SK-N-SH (cell line): ENCODE data around the gene SOX8. TPM values are rescaled to one million over a fixed set of nuclear protein-coding genes. Genes with fewer than 3 reads are reported as not detected.
A peak's percentile ranks its signal among the peaks of the same experiment; 100 is the strongest.

Experiments used
- CTCF ChIA-PET: fragments of 300-600, 350-600 bp; formaldehyde crosslinking; extraction: SDS; loops from one replicate; lab custom pipeline; 2021; lab: Yijun Ruan, JAX
- POLR2A ChIA-PET: fragments of 350-600 bp; sonication (Branson Sonifier 250); formaldehyde crosslinking; extraction: SDS; loops from one replicate; lab custom pipeline; 2020; ENCODE audit warnings: antibody characterized with exemption, inconsistent platforms; lab: Yijun Ruan, JAX
- DNase-seq: peaks from one replicate; pipeline ENCODE4 v3.0.0; 2012
- H2AFZ ChIP-seq: fragments of 200-600 bp; sonication (generic); 2 replicates; pipeline ENCODE4 v1.8.1; 2016; ENCODE audit warnings: antibody characterized with exemption, mild to moderate bottlenecking, low read depth
- H3F3A ChIP-seq: fragments of 200-600 bp; sonication (generic); replicated peaks from 2 replicates; pipeline ENCODE3; 2016; ENCODE audit warnings: antibody characterized with exemption, mild to moderate bottlenecking; ENCODE audit not compliant: insufficient read depth
- H3K27ac ChIP-seq, 2 experiments: fragments of 200-500 bp in 1 of 2; fragments of 200-600 bp in 1 of 2; sonication (Bioruptor generic) in 1 of 2; sonication (generic), shearing (Covaris generic) in 1 of 2; 2 replicates each; pipeline versions ENCODE4 v1.5.1 to v1.6.1; 2014 to 2016; ENCODE audit warnings: low read depth in 2 of 2, inconsistent platforms in 1 of 2, low read length in 1 of 2, mild to moderate bottlenecking in 1 of 2, mixed read lengths in 1 of 2
- H3K27me3 ChIP-seq: fragments of 200-600 bp; sonication (generic), shearing (Covaris generic); 2 replicates; pipeline ENCODE4 v1.6.1; 2016; ENCODE audit warnings: mixed run types; ENCODE audit not compliant: insufficient read depth
- H3K36me3 ChIP-seq, 2 experiments: fragments of 200-500 bp in 1 of 2; fragments of 200-600 bp in 1 of 2; sonication (Bioruptor generic) in 1 of 2; sonication (generic) in 1 of 2; replicated peaks in 1 of 2; 2 replicates each; pipeline versions ENCODE3 to v1.5.1; 2014 to 2016; ENCODE audit warnings: low read length in 1 of 2, mild to moderate bottlenecking in 1 of 2; ENCODE audit not compliant: insufficient read depth in 2 of 2, control insufficient read depth in 1 of 2
- H3K4me1 ChIP-seq, 2 experiments: fragments of 200-500 bp in 1 of 2; fragments of 200-600 bp in 1 of 2; sonication (Bioruptor generic) in 1 of 2; sonication (generic), shearing (Covaris generic) in 1 of 2; 2 replicates each; pipeline versions ENCODE4 v1.5.1 to v1.6.1; 2014 to 2016; ENCODE audit warnings: low read depth in 1 of 2, low read length in 1 of 2, mixed run types in 1 of 2; ENCODE audit not compliant: insufficient read depth in 2 of 2, control insufficient read depth in 1 of 2
- H3K4me2 ChIP-seq: fragments of 200-600 bp; sonication (generic), shearing (Covaris generic); 2 replicates; pipeline ENCODE4 v1.6.1; 2017; ENCODE audit warnings: mixed run types
- H3K4me3 ChIP-seq, 2 experiments: fragments of 200-500 bp in 1 of 2; fragments of 200-600 bp in 1 of 2; sonication (Bioruptor generic) in 1 of 2; sonication (generic), shearing (Covaris generic) in 1 of 2; 2 replicates each; pipeline versions ENCODE4 v1.5.1 to v1.8.1; 2014 to 2016; ENCODE audit warnings: low read depth in 2 of 2, inconsistent platforms in 1 of 2, low read length in 1 of 2, mild to moderate bottlenecking in 1 of 2, mixed read lengths in 1 of 2, moderate library complexity in 1 of 2
- H3K79me2 ChIP-seq: fragments of 200-600 bp; sonication (generic); 2 replicates; pipeline ENCODE4 v1.8.1; 2017; ENCODE audit warnings: mild to moderate bottlenecking; ENCODE audit not compliant: insufficient read depth
- H3K9ac ChIP-seq: fragments of 200-600 bp; sonication (generic); 2 replicates; pipeline ENCODE4 v1.6.1; 2017; ENCODE audit warnings: mixed run types
- H3K9me2 ChIP-seq: fragments of 200-600 bp; sonication (generic); 2 replicates; pipeline ENCODE4 v1.6.1; 2017; ENCODE audit warnings: mixed run types
- H3K9me3 ChIP-seq: fragments of 200-600 bp; sonication (generic); 2 replicates; pipeline ENCODE4 v1.6.1; 2017; ENCODE audit warnings: mixed run types, mild to moderate bottlenecking, moderate library complexity
- H4K20me1 ChIP-seq: fragments of 200-600 bp; sonication (generic); 2 replicates; pipeline ENCODE4 v1.6.1; 2017; ENCODE audit warnings: mild to moderate bottlenecking, mixed run types; ENCODE audit not compliant: insufficient read depth
- CHD2 ChIP-seq: fragments of 150-350 bp; IDR thresholded peaks from 2 replicates; pipeline ENCODE4 v1.6.1; 2018; ENCODE audit warnings: low read length; ENCODE audit not compliant: partially characterized antibody
- EP300 ChIP-seq, 2 experiments: IDR thresholded peaks; 2 replicates each; pipeline versions ENCODE4 v1.4.0 to v1.6.1; 2012; ENCODE audit warnings: borderline replicate concordance in 1 of 2, low read depth in 1 of 2, low read length in 1 of 2
- FOSL2 ChIP-seq: IDR thresholded peaks from 2 replicates; pipeline ENCODE4 v1.4.0; 2012; ENCODE audit warnings: low read depth, mild to moderate bottlenecking, moderate library complexity, borderline replicate concordance
- FOXJ3 ChIP-seq: sonication (generic); formaldehyde crosslinking; IDR thresholded peaks from 2 replicates; pipeline ENCODE4 v1.5.1; 2020; ENCODE audit warnings: mild to moderate bottlenecking, missing genetic modification reagents
- GABPA ChIP-seq: IDR thresholded peaks from 2 replicates; pipeline ENCODE4 v1.4.0; 2012; ENCODE audit warnings: low read depth, mild to moderate bottlenecking
- GATA2 ChIP-seq: sonication (generic); formaldehyde crosslinking; IDR thresholded peaks from 2 replicates; pipeline ENCODE4 v1.5.0; 2020; ENCODE audit warnings: mild to moderate bottlenecking, missing genetic modification reagents
- JUND ChIP-seq: IDR thresholded peaks from 2 replicates; pipeline ENCODE4 v1.4.0; 2012
- MAX ChIP-seq: IDR thresholded peaks from 2 replicates; pipeline ENCODE4 v1.4.0; 2012; ENCODE audit warnings: low read depth
- MXI1 ChIP-seq: IDR thresholded peaks from 2 replicates; pipeline ENCODE4 v1.6.1; 2012; ENCODE audit warnings: mild to moderate bottlenecking, low read depth, low read length, improper control_type of control experiment
- NFIC ChIP-seq: IDR thresholded peaks from 2 replicates; pipeline ENCODE4 v1.4.0; 2012; ENCODE audit warnings: borderline replicate concordance
- NRF1 ChIP-seq: IDR thresholded peaks from 2 replicates; pipeline ENCODE4 v1.6.1; 2012; ENCODE audit warnings: low read depth, mild to moderate bottlenecking, low read length
- RAD21 ChIP-seq: IDR thresholded peaks from 2 replicates; pipeline ENCODE4 v1.6.1; 2012; ENCODE audit warnings: mild to moderate bottlenecking, low read length
- RCOR1 ChIP-seq: fragments of 150-350 bp; IDR thresholded peaks from 2 replicates; pipeline ENCODE4 v1.6.1; 2017; ENCODE audit warnings: antibody characterized with exemption, low read length
- REST ChIP-seq: IDR thresholded peaks from 2 replicates; pipeline ENCODE4 v1.6.1; 2012; ENCODE audit warnings: mild to moderate bottlenecking, low read depth, low read length, moderate library complexity
- SIN3A ChIP-seq: IDR thresholded peaks from 2 replicates; pipeline ENCODE4 v1.6.1; 2012; ENCODE audit warnings: low read depth, mild to moderate bottlenecking, low read length, moderate library complexity, borderline replicate concordance
- TCF12 ChIP-seq: IDR thresholded peaks from 2 replicates; pipeline ENCODE4 v1.4.0; 2012
- TEAD4 ChIP-seq: IDR thresholded peaks from 2 replicates; pipeline ENCODE4 v1.4.0; 2012; ENCODE audit warnings: mild to moderate bottlenecking, borderline replicate concordance; ENCODE audit not compliant: insufficient read depth
- WGBS: methylation state at CpG from one replicate; pipeline ENCODE4 v1.1.6; 2017; ENCODE audit warnings: low lambda C conversion rate; 5-methylcytosine and 5-hydroxymethylcytosine counted together
- polyA plus RNA-seq, 3 experiments: library from polyadenylated mRNA; depleted of rRNA; stranded (reverse); fragments of >200 nt; gene quantifications; 2 replicates each; pipeline ENCODE4 v1.2.3, GENCODE V29; 2012

Gene SOX8
- polyA plus RNA-seq, 1 of the 3 experiments (the other 2 are of a cell fraction) = not detected

DNA sequence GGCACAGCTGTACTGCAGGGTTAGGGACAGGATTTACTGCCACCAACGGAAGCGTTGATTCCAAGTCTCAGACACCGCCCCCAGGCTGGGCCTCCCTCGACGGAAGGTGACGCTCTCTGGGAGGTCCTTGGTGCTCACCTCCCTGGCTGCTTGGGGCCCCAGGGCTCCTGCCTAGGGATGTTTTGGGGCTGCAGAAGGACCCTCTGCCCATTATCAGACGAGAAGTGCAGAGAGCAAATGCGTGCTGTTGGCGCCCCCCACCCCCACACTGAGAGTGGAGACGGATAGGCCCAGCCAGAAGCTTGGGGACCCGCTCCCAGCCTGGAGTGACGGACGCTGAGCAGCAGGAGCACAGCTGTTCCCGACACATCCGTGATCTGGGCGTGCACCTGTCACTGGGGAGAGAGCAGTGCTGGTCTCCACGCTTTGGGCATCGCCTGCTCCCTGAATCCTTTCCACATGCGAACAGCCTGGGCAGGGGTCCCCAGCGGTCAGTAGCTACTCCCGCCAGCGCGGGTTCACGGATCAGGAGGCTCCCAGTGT is 5.1 kb upstream of the SOX8 start:
- Histone ChIP-seq H4K20me1 (0 out of 2 replicates have a peak, but pooled peaks cover 6% of the 10 kb centered on the region), H2AFZ (no peak overlapping the region), H3K36me3 (no peaks in the 10 kb centered on the region), H3K4me2 (no peak overlapping the region), H3K27ac (no peak overlapping the region), H3K4me3 (no peak overlapping the region), H3K27me3 (peaks cover 93% of the 10 kb centered on the region), H3K4me1 (no peaks in the 10 kb centered on the region), H3K79me2 (no peaks in the 10 kb centered on the region), H3K9ac (no peak overlapping the region), H3F3A (no peaks in the 10 kb centered on the region), H3K9me2 (no peaks in the 10 kb centered on the region), H3K9me3 (no peaks in the 10 kb centered on the region)
- ChIA-PET POLR2A (no interaction called here), CTCF (no interaction called here)
- no peak for DNase-seq
- WGBS = 54% methylated on average over 18 of the region's 24 CpGs
- TF ChIP-seq FOSL2 = no peak
- no peak for TF ChIP-seq CHD2
- TF ChIP-seq NRF1 = no peak
- no peak for TF ChIP-seq GATA2
- TF ChIP-seq SIN3A = no peak
- no peak for TF ChIP-seq MXI1
- no peak for TF ChIP-seq FOXJ3
- no peak for TF ChIP-seq RAD21
- no peak for TF ChIP-seq REST

GRCh38 chr16:977081-977701 is 4.4 kb upstream of the SOX8 start:
- Histone ChIP-seq H3K27ac (no peak overlapping the region), H3K4me3 (no peak overlapping the region), H4K20me1 (0 out of 2 replicates have a peak, but pooled peaks cover 6% of the 10 kb centered on the region), H3K79me2 (no peaks in the 10 kb centered on the region), H3K4me2 (no peak overlapping the region), H3K4me1 (no peaks in the 10 kb centered on the region), H3K36me3 (no peaks in the 10 kb centered on the region), H3K9ac (no peak overlapping the region), H3K27me3 (peaks cover 89% of the 10 kb centered on the region), H3K9me2 (no peaks in the 10 kb centered on the region)
- peak; percentile 55 for DNase-seq
- 9% methylated on average over 18 of the region's 28 CpGs for WGBS
- POLR2A ChIA-PET = no interaction called here
- CTCF ChIA-PET = no interaction called here
- TF ChIP-seq REST = no peak
- no peak for TF ChIP-seq TCF12
- no peak for TF ChIP-seq MAX
- TF ChIP-seq GABPA = no peak
- no peak for TF ChIP-seq EP300 (IDR thresholded peaks at IDR 0.05; ENCODE audit: borderline replicate concordance in 1 of 2, low read depth in 1 of 2, low read length in 1 of 2)
- TF ChIP-seq TEAD4 = no peak
- no peak for TF ChIP-seq NFIC
- TF ChIP-seq RCOR1 = no peak
- no peak for TF ChIP-seq SIN3A
- no peak for TF ChIP-seq JUND
- TF ChIP-seq, all 33 proteins: peak for 0
- no peak overlapping the region for H2AFZ ChIP-seq
- no peaks in the 10 kb centered on the region for H3F3A ChIP-seq
- no peaks in the 10 kb centered on the region for H3K9me3 ChIP-seq
